Activated CD8-positive, alpha-beta memory T cell treated with anti-CD3 and anti-CD28 coated beads for 4 hours (primary cell): ENCODE results near the gene MESP2.

Source experiments
- DNase-seq, 2 donors: peaks; one replicate each; pipeline ENCODE4 v3.0.0-alpha.2; 2020; ENCODE audit warnings: low read depth in 2 of 2

The MESP2 gene

GRCh38 chr15:89802231-89802928, 26.2 kb downstream of the MESP2 start:
- DNase-seq: no peak

- DNase-seq: no peak
These were observed 27.1 kb downstream of the MESP2 start for GRCh38 chr15:89802986-89803824.

DNA sequence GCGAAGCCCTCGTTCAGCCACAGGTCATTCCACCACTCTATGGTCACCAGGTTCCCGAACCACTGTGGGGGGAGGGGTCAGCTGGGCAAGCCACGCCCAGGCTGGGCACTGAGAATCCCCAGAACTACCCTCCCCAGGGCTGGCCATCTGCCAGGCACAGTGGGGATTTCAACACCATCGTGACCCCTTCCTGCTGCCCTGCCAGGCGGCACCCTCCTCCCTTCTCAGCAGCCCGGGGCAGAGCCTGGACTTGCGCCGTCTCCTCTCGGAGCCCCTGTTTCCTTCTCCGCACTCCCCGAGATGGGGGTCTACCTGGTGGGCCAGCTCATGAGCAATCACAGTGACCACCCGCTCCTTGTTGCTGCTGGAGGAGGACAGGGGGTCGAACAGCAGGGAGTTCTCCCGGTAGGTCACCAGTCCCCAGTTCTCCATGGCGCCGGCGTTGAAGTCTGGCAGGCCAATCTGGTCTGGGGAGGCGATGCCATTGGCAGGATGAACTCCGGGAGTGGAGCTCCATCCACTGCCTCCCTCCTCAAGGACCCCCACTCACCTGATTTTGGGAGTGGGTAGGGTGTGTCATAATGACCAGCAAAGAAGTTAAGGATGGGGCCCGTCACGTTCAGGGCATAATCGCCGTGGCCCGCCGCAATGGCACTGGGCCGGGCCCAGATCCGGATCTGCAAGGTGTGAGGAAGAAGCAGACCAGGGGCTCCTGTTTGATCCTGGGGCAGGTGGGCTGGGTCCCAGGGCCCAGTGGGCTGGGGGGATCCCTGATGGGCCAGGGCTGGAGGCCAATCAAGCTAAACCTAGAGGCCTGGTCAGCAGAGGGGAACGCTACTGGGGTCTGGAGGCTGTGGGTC, 28.0 kb downstream of the MESP2 start:
- DNase-seq: no peak

- DNase-seq: no peak
These were observed 29.4 kb downstream of the MESP2 start for GRCh38 chr15:89805241-89806209.

GRCh38 chr15:89806210-89806558, 30.1 kb downstream of the MESP2 start:
- no peak for DNase-seq

GRCh38 chr15:89806559-89807550, 30.7 kb downstream of the MESP2 start:
- no peak for DNase-seq

- no peak for DNase-seq
These were observed 31.6 kb downstream of the MESP2 start for GRCh38 chr15:89807689-89808088.

DNA sequence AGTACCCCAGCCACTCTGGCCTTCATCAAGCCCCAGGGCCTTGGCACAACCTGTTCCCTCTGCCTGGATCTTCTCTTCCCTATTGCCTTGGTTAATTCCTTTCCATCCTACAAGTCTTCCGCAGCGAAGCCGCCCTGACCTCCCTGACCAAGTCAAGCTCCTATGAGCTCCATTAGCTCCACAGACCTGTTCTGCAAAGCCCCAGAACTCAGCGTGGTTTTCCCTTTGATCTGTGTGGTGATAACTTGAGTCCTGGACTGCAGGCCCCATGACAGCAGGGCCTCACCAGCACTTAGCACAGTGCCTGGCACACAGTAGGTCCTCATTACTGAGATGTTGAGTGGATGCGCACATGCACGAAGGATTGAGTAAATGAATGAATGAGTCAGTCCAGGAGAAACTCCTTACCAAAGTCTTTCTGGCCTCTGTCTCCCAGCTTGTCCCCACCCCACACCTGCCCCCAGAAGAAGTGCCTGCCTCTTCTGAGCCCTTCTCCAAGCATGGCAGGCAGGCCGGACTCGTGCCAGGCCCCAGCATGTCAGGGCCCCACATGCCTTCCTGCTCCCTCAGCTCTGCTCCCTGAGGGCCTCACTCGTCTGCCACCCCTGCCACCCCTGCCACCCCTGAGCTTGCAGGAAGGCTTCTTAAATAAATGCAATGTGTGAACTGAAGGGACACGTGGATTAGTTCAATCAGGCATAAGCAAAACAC, 32.2 kb downstream of the MESP2 start:
- no peak for DNase-seq

GRCh38 chr15:89809093-89809786, 33.1 kb downstream of the MESP2 start:
- no peak for DNase-seq

DNA sequence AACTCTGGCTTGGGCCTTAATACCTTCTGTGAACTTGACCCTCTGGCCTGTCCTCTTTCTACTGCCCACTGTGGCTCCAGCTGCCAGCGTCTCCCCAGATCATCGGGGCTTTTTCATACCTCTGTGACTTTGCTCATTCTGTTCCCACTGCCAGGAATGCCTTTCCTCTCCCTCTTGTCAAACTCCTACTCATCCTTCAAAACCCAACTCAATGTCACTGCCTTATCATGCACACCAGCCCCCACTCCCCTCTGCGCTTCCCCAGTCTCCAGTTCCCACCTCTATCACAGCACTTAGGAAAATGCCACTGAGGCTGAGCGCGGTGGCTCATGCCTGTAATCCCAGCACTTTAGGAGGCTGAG, 33.6 kb downstream of the MESP2 start:
- no peak for DNase-seq

DNA sequence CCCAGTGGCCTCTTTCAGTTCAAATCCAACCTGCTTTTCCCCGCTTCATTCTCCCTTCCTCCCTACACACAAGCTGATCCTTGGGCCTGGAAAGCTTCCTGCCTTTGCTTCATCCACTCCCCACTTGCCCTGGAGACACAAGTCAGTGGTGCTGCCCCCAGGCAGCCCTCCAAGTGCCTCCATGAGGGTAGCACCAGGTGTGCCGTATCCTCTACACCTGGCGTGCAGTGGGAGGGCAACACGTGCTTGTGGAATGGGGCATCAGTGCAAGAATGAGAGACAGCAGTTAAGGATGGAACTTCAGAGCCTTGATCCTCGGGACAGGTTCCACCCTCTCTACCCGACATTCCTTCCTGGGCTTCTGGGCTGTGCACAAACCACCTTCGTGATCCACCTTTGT, 34.7 kb downstream of the MESP2 start:
- DNase-seq: no peak

- DNase-seq: no peak
These were observed 36.1 kb downstream of the MESP2 start for GRCh38 chr15:89812011-89812846.

DNA sequence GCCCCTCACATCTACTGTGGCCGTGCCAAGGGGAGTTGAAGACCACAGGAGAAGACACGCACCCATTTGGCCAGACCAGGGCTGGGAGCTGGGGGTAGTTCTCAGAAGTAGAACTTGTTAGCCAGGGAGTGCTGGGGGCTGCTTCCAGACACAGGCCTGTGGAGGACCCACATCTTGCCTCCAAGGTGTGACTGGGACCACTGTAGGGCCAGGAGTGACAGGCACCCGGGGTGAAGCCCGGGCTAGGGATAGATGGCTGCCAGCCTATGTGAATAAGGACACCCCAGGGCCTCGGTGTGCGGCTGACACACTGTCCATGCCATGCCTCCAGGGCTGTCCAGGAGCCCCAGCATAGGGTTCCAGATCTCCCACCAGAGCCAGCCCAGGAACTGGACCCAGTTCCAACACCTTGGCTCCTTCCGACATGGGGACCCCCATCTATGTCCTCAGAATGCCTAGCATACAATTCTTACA, 36.8 kb downstream of the MESP2 start:
- DNase-seq: no peak

DNA sequence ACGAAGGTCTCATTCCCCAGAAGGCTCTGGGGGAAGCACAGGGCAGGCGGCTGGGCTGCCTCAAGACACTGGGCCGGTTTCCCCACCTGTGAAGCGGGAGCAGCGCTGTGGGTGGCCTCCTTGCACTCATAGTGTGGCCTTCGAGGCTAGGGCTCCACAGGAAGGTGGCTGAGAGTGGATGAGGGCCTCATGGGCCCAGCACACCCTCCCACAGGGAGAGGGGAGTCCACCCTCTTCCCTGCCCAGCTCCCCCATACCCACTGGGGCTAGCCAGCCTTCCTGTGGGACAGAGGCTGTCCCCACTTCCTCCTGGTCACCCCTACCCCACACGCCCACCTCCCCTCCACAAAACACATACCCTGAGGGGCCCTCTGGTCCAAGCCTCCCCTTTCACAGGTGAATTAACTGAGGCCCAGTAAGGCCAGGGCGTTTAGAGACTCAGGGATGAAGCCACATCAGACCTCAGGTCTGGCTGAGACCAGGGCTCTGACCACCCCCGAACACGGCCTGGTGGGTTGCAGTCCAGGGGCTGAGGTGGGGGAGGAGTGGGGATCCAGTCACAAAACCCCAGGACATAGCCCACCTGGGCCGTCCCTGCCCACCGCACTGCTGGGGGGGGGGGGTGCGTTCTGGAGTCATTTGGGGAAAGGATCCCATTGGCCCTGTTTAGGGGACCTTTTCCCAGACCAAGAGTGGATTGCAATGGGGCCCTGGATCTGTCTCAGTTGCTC, 37.4 kb downstream of the MESP2 start:
- DNase-seq: no peak

DNA sequence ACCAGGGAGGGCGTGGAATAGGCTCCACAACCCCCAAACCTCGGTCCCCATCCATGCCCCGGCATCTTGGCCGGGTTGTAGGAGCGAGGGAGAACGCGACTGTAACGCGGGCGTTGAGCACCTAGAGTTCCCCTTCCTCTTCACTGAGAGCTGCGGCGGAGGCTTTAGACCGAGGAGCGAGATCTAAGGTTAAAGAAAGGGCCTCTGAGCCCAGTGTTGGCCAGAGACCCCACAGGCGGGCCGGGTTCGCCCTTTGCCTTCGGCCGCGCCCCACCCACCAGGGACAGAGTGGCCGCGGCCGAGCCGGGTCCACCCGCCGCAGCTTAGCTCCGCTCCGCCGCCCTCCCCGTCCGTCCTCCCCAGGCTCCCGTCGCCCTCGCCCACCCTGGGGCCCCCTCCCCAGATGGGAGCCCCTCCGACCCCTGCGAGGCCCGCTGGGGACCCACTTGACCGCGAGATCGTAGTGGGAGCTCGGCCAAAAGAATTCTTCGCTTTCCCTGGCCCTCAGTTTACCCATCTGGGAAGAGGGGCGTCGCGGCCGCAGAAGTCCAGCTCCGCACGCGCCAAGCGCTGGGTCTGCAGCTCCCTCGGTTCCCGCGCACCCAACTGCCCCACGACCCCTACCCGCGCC, 38.1 kb downstream of the MESP2 start:
- DNase-seq: no peak

DNA sequence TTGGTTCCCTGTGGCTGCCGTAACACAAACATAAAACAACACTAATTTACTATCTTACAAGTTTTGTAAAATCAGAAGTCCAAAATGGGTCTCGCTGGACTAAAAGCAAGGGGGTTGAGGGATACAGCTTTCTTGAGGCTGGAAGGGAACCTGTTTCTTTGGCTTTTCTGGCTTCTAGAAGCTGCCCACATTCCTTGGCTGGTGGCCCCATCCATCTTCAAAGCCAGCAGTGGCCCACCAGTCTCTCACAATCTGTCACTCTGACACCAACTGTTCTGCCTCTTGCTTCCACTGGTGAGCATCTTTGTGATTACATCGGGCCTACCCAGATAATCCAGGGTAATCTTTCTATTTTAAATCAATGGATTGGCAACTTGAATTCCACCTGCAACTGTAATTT, 39.6 kb downstream of the MESP2 start:
- DNase-seq: no peak
